Measurements from ENCODE around the gene IFI27L1. TPM values are rescaled to one million over a fixed set of nuclear protein-coding genes. Genes with fewer than 3 reads are reported as not detected.

IFI27L1 gene
- total RNA-seq, 6 donors from 2014 or later, result 8.0 to 19.8 (median 15.2) TPM

- no peak overlapping the region for H3K27ac ChIP-seq
- no peaks in the 10 kb centered on the region for H3K36me3 ChIP-seq
- peak in 1 of 2 donors; percentile 52 for DNase-seq
- no peak overlapping the region for H3K4me3 ChIP-seq
- no peaks in the 10 kb centered on the region for H3K27me3 ChIP-seq
- H3K4me1 ChIP-seq, result peaks cover 0 to 15% (median 11%) of the 10 kb centered on the region in 4 donors
- 71 to 89% methylated on average over 5 to 7 of the region's 9 CpGs for WGBS, 2 donors
- no peak for ATAC-seq (ENCODE audit: low FRiP score in 2 of 2)
- no peak for TF ChIP-seq EP300 (IDR thresholded peaks at IDR 0.05)
- no peak for TF ChIP-seq POLR2A (IDR thresholded peaks at IDR 0.05)
- no peak for TF ChIP-seq CTCF (IDR thresholded peaks at IDR 0.05)
- no peak for TF ChIP-seq POLR2AphosphoS5 (IDR thresholded peaks at IDR 0.05)
- no peaks in the 10 kb centered on the region for H3K9me3 ChIP-seq
Measured at GRCh38 chr14:94037954-94038353, 43.2 kb upstream of the IFI27L1 start.

GRCh38 chr14:94038510-94038909, 42.6 kb upstream of the IFI27L1 start:
- WGBS, 2 donors, result 81 to 94% methylated on average over 7 of the region's 7 CpGs
- DNase-seq (no peak), ATAC-seq (ENCODE audit: low FRiP score in 2 of 2) (no peak)
- no peaks in the 10 kb centered on the region for H3K27me3 ChIP-seq
- H3K36me3 ChIP-seq, result peaks cover 0 to 3% (median 0%) of the 10 kb centered on the region in 4 donors
- TF ChIP-seq POLR2A (IDR thresholded peaks at IDR 0.05) (no peak), CTCF (IDR thresholded peaks at IDR 0.05) (no peak), EP300 (IDR thresholded peaks at IDR 0.05) (no peak), POLR2AphosphoS5 (IDR thresholded peaks at IDR 0.05) (no peak)
- no peak overlapping the region for H3K27ac ChIP-seq
- peaks cover 0 to 15% (median 11%) of the 10 kb centered on the region in 4 donors for H3K4me1 ChIP-seq
- H3K9me3 ChIP-seq, result no peaks in the 10 kb centered on the region
- H3K4me3 ChIP-seq, result no peak overlapping the region

- 90 to 95% methylated on average over 11 of the region's 11 CpGs for WGBS, 2 donors
- no peak for DNase-seq
Measured at GRCh38 chr14:94038921-94039629, 42.0 kb upstream of the IFI27L1 start.

GRCh38 chr14:94040247-94040646, 40.9 kb upstream of the IFI27L1 start:
- no peaks in the 10 kb centered on the region for H3K9me3 ChIP-seq

More at GRCh38 chr14:94038921-94039629, 42.0 kb upstream of the IFI27L1 start:
- Histone ChIP-seq H3K4me1 (peaks cover 0 to 15% (median 11%) of the 10 kb centered on the region in 4 donors), H3K27me3 (no peaks in the 10 kb centered on the region), H3K4me3 (no peak overlapping the region), H3K9me3 (no peaks in the 10 kb centered on the region), H3K27ac (no peak overlapping the region), H3K36me3 (peaks cover 0 to 7% (median 2%) of the 10 kb centered on the region in 4 donors)
- TF ChIP-seq POLR2AphosphoS5 (IDR thresholded peaks at IDR 0.05), result no peak
- no peak for TF ChIP-seq EP300 (IDR thresholded peaks at IDR 0.05)
- no peak for TF ChIP-seq CTCF (IDR thresholded peaks at IDR 0.05)
- TF ChIP-seq POLR2A (IDR thresholded peaks at IDR 0.05), result no peak
- no peak for ATAC-seq (ENCODE audit: low FRiP score in 2 of 2)

More at GRCh38 chr14:94040247-94040646, 40.9 kb upstream of the IFI27L1 start:
- Histone ChIP-seq H3K36me3 (peaks cover 0 to 19% (median 11%) of the 10 kb centered on the region in 4 donors), H3K4me3 (no peak overlapping the region), H3K27me3 (no peaks in the 10 kb centered on the region), H3K27ac (no peak overlapping the region), H3K4me1 (peaks cover 0 to 15% (median 11%) of the 10 kb centered on the region in 4 donors)
- ATAC-seq (ENCODE audit: low FRiP score in 2 of 2), result no peak
- TF ChIP-seq CTCF (IDR thresholded peaks at IDR 0.05), result no peak
- no peak for DNase-seq
- WGBS, 2 donors, result 87 to 88% methylated on average over 5 of the region's 5 CpGs

Measured in upper lobe of left lung (tissue), 6 donors.